GM19463 (cell line): ENCODE measurements around the gene ZKSCAN3.
"Not testable (repeated sequence)": the region's sequence is repeated elsewhere in the genome, so short reads cannot be mapped to it uniquely, and the experiment has no call there.

Experiments used
- ATAC-seq: cut with Tn5 transposase; IDR thresholded peaks from one replicate; pipeline ENCODE4 v1.9.1; 2021; ENCODE audit warnings: mild to moderate bottlenecking, moderate library complexity; ENCODE audit not compliant: unreplicated experiment

ZKSCAN3 gene

DNA sequence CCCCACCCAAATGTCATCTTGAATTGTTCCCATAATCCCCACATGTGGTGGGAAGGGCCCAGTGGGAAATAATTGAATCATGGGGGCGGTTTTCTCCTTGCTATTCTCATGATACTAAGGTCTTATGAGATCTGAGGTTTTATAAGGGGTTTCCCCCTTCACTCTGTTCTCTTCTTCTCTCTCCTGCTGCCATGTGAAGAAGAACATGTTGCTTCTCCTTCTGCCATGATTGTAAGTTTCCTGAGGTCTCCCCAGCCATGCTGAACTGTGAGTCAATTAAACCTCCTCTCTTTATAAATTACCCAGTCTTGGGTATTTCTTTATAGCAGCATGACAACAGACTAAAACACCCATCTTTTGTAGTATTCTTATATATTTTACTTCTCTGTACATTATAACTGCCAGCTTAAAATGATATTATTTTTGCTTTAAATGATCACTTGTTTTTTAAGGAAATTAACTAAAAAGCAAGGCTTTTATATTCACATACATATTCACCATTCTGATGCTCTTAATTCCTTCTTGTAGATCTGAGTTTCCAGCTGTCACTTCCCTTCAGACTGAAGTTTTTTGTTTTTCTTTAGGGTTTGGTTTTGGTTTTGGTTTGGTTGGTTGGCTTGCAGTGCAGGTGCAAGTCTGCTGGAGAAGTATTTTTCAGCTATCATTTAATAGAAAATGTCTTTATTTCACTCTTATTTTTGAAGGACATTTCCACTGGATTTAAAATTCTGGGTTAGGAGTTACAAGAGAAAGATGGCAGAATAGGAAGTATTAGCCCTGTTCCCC is 9.2 kb upstream of the ZKSCAN3 start:
- ATAC-seq, result no peak

DNA sequence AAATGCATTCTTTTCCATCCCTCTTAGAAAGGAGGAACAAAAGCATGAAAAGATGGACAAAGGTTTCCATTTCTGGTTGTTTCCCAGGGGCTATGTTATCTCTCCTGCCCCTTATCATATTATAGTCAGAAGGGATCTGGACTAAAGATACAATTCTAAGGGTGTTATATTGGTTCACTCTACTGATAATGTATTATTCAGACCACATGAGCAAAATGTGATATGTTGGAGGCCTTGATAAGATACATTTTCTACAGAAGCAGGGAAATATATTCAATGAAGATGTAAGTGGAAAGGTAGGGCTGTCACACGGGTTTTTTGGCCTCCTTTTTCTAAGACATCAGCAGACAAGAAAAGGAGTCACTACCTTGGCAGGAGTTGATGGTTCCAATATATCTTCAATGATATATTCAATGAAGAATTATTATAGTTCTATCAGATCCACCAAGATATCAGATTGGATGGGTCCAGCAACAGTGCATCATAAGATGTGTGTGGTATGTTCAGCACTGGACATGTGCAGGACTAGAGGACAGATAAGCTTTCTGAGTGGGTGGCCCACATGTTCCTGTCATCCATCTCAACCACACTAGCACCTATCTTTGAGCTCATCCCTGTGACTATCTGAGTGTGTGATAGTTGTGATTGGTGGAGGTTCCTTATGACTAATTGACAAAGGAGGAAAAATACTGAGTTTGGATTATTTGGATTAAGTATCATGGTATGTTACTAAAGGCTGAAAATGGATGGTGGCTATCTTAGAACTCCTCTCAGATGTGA is 5.7 kb upstream of the ZKSCAN3 start:
- no peak for ATAC-seq

DNA sequence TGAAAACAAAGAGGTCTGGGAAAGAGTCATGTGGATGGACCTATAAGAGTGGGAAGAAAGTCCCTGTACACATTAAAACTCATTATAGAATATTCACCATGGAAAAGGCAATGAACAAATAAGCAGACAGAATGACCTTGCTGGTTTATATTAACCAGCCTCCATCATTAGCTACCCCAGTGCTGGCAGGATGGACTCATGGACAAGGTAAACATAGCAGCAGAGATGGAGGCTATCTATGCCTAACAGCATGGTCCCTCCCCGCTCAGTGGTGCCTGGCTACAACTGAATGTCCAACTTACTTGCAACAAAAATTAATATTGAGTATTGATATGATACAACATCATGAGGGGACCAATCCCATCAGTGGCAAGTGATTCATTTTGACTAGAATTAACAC is 4.5 kb upstream of the ZKSCAN3 start:
- no peak for ATAC-seq

DNA sequence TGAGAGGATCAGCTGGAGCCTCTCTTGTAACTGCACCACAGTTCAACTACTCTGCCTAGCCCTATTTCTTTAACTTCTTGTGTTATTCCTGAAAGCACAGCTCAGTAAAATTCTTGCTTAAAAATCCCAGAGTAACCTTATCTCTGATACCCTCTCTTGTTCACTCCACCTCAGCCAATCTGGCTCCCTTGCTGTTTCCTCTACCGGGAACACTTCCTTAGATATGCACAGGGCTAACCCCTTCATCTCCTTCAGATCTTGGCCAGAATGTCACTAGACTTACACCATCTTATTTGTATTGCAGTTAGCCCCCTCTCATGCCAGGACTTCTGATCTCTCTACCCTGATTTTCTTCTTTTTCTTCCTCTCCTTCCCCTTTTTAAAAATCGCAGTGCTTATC is 2.6 kb upstream of the ZKSCAN3 start:
- no peak for ATAC-seq

DNA sequence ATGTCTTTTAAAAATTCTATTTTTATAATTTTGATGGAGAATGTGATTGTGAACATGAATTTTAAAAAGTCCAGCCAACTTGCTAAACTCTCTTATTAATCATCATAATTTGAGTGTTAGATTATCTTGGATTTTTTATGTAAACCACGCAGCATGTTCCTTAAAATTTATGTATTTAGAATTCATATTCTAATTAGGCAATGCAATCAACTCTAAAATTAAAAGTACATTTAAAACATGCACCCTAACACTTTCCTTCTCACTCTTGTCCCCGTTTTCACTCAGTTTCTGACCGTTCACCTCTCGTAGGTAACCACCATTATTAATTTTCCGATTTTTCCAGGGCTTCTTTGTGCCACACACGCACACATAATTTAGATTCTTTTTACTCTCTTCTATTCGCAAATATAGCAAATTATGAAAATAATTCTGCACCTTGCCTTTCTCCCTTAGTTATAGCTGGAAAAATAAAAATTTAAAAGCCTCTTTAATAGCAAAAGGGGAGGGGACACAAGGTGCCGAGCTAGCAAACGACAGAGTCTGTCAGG is 329 bp upstream of the ZKSCAN3 start:
- peak; percentile 32 for ATAC-seq

DNA sequence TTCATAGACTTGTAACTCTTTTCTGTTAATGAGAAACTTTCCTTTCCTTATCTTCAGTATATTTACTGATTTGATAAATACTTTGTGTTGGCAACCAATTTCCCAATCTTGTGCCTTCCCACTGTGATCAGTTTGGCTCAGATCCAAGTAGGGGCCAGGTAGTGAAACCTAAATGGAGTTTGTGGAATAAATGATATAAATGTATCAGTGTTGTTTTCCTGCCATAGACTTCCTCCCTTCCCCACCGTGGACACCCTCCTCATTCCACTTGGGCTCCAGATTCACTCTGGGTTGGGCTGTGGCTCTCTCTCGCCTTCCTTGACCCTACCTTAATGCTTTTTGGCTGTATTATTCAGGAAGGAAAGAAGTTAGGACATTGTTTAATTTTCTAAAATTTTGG is 1.3 kb downstream of the ZKSCAN3 start:
- ATAC-seq, result no peak

DNA sequence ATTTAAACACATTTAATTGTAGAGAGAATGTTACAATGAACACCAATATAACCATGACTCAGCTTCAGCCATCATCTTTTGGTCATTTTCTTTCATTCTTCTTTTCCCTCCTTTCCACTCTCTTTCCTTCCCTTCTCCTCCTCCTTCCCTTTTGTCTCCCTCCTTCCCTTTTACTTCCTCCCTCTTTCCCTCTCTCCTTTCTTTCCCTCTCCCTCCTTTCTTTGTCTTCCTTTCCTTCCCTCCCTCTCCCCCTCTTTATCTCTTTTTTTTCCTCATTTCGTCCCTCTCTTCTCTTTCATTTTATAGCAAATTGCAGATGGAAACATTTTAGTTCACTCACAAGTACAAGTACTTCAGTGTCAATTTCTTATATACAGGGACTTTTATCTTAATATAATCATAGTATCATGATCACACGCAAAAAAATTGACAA is 1.8 kb downstream of the ZKSCAN3 start:
- ATAC-seq, result no peak

DNA sequence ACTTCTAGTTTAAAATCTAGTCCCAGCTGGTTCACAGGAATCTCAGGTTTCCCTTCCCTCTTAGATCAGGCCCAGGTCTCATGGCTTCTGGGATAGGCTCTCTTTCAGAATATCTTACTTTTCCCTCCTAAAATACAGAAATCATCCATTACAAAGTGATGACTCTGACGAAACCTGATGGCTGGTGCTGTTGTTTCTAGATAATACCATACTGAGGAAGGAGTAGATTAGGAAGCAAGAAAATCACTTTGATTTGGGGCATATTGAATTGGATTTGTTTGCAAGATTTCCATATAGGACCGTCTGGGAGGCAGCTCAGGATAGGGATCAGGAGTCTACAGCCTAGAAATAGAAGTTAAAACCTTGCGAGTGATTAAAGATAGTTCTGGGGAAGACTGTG is 3.6 kb downstream of the ZKSCAN3 start:
- ATAC-seq, result no peak

DNA sequence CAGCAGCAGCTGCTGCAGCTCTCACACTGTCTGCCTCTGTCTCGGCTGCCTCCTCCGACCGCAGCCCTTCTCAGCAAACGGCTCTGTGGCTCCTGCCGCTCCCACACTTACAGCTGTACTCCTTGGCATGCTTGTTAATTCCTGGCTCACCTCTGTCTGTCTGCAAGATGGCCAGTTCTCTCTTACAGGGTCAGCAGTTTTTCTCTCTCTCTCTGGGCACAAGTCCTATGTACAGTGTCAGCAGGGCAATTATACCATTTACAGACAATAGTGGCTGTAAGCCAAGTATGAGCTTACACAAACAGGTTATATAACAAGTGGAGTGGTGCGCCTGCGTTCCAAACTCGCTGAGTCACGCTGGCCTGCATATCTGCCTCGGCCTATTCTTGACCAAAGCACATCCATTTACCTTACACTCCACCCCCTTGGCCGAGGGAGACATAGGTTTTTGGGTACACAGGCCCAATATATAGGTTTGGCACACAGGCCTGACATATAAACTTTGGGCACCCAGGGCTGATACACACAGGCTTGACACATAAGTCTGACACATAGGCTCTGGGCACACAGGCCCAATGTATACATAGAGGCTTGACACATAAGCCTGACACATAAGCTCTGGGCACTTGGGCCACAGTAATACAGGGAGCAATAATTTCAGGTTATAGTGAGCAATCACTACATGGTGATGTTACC is 4.4 kb downstream of the ZKSCAN3 start:
- no peak for ATAC-seq

DNA sequence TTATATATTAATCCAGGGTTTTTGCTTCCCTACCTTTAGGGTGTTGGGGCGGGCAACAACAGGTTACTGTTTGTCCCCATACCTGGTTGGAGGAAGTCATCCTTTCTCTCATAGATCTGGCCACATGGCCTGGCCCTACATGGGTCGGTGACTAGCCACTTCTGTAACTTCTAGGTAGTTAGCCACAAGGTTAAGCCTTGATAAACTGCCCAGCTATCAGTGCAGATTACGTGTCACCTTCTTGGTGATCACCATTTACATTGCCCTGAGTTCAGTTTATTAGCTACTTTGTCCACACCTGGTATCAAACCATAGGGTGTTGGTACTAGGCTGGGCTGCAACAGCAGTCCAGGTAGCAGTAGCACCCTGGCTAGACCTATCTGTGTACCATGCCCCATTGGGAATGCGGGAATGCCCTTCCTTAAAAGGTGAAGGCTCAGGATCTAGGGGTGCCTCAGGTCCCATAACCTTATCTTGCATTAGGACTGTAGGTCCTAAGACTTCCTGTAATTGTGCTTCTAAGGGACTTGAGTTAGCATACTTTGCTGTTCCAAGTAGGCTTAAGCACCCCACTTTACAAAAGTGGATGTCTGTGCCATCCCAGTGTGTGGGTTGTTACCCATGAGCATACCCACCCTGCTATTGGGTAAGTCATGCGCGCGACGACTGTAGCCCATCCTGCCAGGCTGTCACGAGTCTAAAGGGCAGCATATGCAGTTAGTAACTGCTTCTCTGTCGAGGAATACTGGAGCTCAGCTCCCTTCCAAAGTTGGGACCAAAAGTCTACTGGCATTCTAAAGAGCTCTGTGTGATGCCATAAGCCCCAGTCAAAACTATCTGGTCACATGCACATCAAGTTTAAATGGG is 5.2 kb downstream of the ZKSCAN3 start:
- ATAC-seq, result no peak

DNA sequence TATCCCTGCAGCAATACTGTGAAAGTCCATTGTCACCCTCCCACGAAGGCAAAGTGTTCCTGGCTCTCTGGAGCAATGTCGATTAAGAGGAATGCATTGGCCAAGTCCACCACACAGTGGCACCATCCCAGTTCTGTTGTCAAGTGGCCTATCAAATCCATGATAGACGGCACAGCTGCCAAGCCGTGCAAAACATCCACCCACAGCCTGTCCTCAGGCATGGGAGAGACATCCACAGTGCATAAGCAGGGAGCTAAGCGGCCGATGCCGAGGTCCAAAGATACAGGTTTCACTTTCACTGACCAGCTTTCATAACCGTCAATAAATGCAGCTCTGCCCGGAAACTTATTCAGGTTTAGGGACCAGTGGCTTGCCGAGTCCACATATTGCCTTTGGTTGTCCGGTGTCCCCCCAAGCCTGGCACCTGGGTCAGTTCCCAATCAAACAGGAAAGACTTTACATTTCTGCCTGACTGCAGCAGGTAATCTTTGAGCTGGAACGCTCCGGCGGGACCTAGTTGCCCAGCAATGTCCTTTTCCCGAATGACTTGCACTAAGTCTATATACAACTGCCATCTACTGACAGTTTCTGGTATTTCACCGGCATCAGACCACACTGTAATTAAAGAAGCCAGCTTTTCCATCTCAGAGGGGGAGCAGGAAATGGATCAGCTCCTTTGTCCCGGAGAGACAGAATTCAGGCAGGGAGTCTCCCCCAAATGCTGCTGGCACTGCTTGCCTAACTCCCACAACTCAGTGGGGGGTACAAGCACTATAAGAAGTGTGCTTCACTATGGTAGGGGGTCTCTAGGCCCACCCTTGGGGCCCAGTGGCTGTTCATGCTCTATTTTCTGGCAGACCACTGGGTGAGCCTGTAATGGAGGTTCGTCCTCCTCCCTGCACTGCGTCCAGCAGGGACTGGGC is 6.3 kb downstream of the ZKSCAN3 start:
- ATAC-seq, result peak; percentile 72

DNA sequence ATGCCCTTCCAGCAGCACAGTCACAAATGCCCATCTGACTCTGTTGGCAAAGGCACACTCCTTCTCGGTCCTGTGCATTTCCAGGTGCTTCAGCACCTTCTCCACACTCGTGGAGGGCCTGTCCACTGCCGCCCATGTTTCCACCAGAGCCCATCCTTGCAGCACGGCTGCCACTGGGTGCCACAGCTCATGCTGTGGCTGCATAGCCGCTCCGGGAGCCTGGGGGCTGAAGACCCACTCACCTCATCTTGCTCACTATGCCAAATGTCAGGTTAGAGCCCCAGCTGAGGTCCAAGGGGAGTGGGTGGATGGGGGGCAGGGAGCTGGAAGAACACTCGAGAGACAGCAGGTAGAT is 6.9 kb downstream of the ZKSCAN3 start:
- ATAC-seq, result no peak

DNA sequence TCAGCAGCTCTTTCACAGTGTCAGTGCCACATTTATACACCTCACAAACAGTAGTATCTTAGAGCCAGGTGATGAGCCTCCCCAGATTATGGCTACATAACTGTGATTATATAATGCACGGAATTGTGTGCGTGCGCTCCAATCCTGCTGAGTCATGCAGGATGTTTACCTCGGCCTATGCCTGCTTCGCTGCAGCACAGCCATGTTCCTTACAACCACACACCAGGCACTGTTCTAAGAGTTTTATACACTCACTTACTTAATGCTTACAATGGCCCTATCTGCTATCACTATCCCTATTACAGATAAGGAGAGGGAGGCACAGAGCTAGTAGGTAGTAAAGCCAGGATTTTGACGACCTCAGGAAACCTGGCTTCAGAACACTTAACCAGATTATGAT is 7.3 kb downstream of the ZKSCAN3 start:
- ATAC-seq, result no peak

DNA sequence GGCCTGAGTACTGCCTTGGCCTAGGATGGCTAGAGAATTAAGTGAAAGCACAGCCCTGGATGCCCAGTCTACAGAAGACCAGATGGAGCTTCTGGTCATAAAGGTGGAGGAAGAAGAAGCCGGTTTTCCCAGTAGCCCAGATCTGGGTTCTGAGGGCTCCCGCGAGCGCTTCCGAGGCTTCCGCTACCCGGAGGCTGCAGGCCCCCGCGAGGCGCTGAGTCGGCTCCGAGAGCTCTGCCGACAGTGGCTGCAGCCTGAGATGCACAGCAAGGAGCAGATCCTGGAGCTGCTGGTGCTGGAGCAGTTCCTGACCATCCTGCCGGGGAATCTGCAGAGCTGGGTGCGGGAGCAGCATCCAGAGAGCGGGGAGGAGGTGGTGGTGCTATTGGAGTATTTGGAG is 9.8 kb downstream of the ZKSCAN3 start:
- ATAC-seq, result not testable (repeated sequence)

DNA sequence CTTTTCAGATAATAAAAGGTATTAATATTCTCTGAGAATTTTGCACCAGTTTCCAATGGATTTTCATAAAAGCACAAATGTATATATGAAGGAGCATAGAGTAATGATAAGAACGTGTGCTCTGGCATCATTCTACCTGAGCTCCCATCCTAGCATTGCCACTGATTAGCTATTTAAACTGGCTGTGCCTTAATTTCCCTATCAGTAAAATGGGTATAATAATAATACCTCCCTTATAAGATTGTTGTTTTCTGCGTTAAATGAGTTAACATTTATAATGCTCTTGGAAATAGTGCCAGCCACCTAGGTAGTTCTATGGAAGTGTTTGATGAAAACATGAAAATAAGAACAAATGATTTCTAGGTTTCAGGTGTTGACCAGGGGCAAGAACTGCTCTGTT is 11.2 kb downstream of the ZKSCAN3 start:
- ATAC-seq, result no peak

DNA sequence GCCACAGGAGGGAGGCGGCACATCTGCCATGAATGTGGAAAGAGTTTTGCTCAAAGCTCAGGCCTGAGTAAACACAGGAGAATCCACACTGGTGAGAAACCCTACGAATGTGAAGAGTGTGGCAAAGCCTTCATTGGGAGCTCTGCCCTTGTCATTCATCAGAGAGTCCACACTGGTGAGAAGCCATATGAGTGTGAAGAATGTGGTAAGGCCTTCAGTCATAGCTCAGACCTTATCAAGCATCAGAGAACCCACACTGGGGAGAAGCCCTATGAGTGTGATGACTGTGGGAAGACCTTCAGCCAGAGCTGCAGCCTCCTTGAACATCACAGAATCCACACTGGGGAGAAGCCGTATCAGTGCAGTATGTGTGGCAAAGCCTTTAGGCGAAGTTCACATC is 15.8 kb downstream of the ZKSCAN3 start:
- ATAC-seq, result not testable (repeated sequence)

DNA sequence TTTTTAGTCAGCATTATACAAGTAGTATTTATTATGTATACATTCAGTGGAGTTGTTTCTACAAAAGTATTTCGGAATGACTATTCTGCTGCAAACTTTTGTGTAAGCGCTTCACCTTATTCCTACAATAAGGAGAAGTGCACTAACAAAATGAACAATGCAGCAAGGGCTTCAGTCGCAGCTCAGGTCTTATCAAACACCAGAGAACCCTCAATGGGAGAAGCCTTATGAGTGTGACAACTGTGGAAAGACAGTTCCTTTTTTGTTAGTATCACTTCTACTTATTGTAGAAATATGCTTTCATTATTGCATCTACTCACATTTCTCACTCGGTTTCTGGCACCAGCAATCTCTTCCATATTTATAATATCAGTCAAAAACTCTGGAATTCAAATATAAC is 18.8 kb downstream of the ZKSCAN3 start:
- peak; percentile 42 for ATAC-seq

DNA sequence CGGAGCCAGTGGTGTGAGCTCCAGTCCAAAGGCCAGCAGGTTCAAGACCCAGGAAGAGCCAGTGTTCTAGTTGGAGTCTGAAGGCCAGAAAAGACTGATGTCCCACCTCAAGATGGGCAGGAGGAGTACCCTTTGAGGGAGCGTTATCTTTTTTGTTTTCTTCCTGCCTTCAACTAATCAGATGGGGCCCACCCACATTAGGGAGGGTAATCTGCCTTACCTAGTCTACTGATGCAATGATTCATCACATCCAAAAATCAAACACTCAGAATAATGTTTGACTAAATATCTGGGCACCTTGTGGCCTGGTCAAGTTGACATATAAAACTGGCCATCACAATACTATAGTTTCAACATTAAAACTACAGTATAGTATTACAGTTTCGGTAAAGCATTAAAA is 19.7 kb downstream of the ZKSCAN3 start:
- ATAC-seq, result no peak

DNA sequence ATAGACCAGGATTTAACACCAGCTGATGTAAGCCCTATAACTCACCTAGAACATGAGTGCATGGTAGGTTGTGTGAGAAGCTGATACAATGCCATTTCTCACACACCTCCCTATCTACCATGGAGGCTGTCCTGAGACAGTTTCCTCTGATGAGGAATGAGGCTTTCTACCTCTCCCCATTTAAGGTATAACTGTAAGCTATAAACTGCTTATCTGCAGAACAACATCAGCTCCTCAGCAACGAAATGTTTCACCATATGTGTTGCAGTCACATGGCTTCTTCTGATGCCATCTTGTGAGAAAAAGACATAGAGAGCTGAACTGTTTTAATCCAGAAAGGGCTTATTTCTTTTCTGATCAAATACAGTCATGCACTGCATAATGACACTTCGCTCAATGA is 20.7 kb downstream of the ZKSCAN3 start:
- no peak for ATAC-seq

DNA sequence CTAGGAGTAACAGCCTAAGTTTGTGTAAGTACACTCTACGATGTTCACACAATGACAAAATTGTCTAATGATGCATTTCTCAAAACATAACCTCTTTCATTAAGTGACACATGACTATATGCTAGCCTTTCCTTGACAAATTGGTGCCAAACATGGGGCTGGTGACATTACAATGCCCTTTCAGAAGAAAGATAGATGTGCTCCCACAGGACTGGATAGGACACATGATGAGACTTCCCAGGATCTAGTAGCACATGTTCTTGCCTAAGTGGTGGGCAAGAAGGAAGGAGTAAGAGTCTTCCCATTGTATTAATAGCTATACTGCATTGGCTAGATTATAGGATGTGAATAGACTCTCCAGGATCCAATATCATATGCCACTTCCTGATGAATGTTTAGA is 21.5 kb downstream of the ZKSCAN3 start:
- no peak for ATAC-seq
